ENCODE measurements around the gene CD99L2. TPM values are rescaled to one million over a fixed set of nuclear protein-coding genes. Genes with fewer than 3 reads are reported as not detected.

CD99L2 gene
- total RNA-seq, 6 experiments from 2014 or later = 25.5 to 53.6 (median 33.0) TPM

DNA sequence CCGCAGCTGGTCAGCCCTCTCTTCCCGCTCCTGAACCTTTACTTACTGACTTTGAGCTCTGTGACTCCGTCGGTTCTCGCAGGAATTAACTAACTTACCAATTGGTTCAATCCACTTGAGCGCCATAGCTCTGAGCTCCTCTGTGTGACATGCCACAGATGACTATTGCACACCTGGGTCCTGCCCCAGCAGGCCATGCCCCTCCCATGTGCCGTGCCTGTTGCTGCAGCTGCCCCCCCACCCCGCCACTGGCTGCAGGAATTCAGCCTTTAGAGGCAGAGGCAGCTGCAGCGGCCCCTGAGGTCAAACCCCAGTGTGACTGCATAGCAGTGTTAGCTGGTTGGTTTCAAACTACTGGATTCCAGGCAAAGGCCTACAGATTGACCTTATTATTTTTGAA lies 134.7 kb downstream of the CD99L2 start:
- H3K27ac ChIP-seq = no peak overlapping the region
- no peaks in the 10 kb centered on the region for H3K27me3 ChIP-seq
- no peaks in the 10 kb centered on the region for H3K4me1 ChIP-seq
- no peaks in the 10 kb centered on the region for H3K9me3 ChIP-seq
- H3K36me3 ChIP-seq = no peaks in the 10 kb centered on the region
- TF ChIP-seq, protein P1, sequence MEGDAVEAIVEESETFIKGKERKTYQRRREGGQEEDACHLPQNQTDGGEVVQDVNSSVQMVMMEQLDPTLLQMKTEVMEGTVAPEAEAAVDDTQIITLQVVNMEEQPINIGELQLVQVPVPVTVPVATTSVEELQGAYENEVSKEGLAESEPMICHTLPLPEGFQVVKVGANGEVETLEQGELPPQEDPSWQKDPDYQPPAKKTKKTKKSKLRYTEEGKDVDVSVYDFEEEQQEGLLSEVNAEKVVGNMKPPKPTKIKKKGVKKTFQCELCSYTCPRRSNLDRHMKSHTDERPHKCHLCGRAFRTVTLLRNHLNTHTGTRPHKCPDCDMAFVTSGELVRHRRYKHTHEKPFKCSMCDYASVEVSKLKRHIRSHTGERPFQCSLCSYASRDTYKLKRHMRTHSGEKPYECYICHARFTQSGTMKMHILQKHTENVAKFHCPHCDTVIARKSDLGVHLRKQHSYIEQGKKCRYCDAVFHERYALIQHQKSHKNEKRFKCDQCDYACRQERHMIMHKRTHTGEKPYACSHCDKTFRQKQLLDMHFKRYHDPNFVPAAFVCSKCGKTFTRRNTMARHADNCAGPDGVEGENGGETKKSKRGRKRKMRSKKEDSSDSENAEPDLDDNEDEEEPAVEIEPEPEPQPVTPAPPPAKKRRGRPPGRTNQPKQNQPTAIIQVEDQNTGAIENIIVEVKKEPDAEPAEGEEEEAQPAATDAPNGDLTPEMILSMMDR (IDR thresholded peaks at IDR 0.05) = no peak
- no peak for TF ChIP-seq POLR2A (IDR thresholded peaks at IDR 0.05)
- no peak overlapping the region for H3K4me3 ChIP-seq
- ATAC-seq (no peak), DNase-seq (no peak)
- 71% methylated on average over 9 of the region's 9 CpGs for WGBS (ENCODE audit: insufficient coverage, low coverage, low lambda C conversion rate, missing lambda C conversion rate)
- intact Hi-C loops (cut with DNase I) = no loop called here

DNA sequence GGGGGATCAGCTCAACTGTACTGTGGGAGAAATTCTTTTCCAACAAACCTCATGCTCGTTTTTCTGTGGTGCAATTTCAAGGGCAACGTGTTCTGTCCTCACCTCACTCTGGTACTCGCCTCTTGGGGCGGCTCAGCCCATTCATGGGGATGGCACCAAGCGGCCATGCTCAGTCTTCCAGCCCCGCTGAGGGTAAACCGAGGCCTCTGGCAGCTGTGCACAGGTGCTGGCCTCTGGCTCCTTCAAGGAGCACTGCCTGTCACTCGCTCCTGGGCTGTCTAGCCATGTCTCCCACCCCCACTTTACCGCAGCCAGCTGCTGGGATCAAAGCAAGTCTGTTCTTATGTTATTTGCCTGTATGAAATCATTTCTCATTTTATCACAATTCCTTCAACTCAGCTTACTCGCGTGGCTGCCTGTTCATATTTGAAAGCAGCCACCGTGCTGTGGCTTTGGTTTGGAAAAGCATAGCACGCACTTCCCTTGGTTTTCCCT lies 135.1 kb downstream of the CD99L2 start:
- Histone ChIP-seq H3K27me3 (no peaks in the 10 kb centered on the region), H3K4me3 (no peak overlapping the region), H3K27ac (no peak overlapping the region), H3K36me3 (no peaks in the 10 kb centered on the region), H3K9me3 (no peaks in the 10 kb centered on the region), H3K4me1 (no peaks in the 10 kb centered on the region)
- no peak for ATAC-seq
- intact Hi-C loops (cut with DNase I) = no loop called here
- TF ChIP-seq, protein P1 (IDR thresholded peaks at IDR 0.05) = no peak
- TF ChIP-seq POLR2A (IDR thresholded peaks at IDR 0.05) = no peak
- DNase-seq = no peak
- WGBS (ENCODE audit: insufficient coverage, low coverage, low lambda C conversion rate, missing lambda C conversion rate) = 78% methylated on average over 11 of the region's 13 CpGs

DNA sequence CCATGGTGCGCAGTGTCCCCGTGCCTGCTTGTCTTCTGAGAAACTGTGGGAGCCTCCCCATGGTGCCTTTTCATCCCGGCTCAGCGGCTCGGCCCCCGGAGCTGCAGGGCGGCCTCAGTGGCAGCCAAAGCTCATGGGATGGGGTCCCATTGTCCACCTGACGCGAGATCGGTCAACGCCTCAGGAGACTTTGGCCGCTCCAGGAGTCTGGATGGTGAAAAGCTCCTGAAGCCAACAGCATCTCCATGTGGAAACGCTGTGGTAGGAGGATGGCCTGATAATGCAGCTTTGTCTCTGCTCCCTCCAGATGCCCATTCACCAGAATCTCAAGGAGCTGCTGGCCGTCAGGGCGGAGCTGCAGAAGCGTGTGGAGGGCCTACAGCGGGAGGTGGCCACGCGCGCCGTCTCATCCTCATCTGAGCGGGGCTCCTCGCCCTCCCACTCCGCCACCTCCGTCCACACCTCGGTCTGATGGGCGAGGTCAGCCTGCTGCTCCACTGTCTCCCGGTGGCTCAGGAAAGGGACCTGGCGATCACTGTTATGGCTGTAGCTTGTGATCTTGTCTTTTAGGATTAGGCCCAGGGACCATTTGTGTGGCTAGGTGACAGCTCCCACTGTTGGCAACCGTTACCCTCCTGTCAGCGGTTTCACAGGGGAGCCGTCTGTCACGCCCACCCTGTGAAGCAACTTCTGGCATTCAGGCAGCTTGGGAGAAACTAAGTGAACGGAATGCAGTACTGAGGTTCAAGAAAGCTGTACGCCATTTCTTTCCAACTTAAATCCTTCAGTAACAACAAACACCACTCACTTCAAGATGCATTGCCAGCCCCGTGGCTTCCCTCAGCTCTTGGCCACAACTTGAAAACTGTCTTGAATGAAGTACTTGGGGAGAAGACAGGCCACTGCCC lies 136.0 kb downstream of the CD99L2 start:
- no peak for ATAC-seq

DNA sequence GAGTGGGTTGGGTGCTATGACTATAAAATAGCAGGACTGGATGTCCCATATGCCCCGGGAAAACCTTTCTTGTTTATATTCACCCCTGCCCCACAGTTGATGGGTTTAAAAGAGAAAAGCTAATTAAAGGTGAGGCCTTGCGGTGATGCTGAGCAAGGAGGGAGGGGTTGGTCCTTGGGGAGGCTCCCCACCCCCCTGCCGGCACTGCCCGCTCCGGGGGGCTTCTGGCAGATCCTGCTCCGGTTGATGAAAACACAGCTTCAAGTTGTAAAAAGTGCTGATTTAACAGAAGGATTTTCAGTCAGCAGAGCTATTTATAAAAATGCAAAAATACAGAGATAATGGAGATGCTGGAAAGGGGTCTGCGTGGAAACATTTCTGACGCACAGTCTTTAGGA lies 136.7 kb downstream of the CD99L2 start:
- ATAC-seq (no peak), DNase-seq (no peak)
- TF ChIP-seq, protein P1 (IDR thresholded peaks at IDR 0.05) = no peak
- TF ChIP-seq POLR2A (IDR thresholded peaks at IDR 0.05) = no peak
- no peaks in the 10 kb centered on the region for H3K36me3 ChIP-seq
- intact Hi-C loops (cut with DNase I) = no loop called here
- H3K27ac ChIP-seq = no peak overlapping the region
- 85% methylated on average over 8 of the region's 8 CpGs for WGBS (ENCODE audit: insufficient coverage, low coverage, low lambda C conversion rate, missing lambda C conversion rate)
- H3K27me3 ChIP-seq = no peaks in the 10 kb centered on the region
- H3K9me3 ChIP-seq = no peaks in the 10 kb centered on the region
- H3K4me1 ChIP-seq = no peaks in the 10 kb centered on the region
- no peak overlapping the region for H3K4me3 ChIP-seq

More for the DNA sequence above, 136.0 kb downstream of the CD99L2 start:
- Histone ChIP-seq H3K4me3 (no peak overlapping the region), H3K36me3 (no peaks in the 10 kb centered on the region), H3K4me1 (no peaks in the 10 kb centered on the region), H3K9me3 (no peaks in the 10 kb centered on the region), H3K27ac (no peak overlapping the region), H3K27me3 (no peaks in the 10 kb centered on the region)
- 51% methylated on average over 6 of the region's 36 CpGs for WGBS (ENCODE audit: insufficient coverage, low coverage, low lambda C conversion rate, missing lambda C conversion rate)
- DNase-seq = no peak
- intact Hi-C loops (cut with DNase I) = no loop called here
- TF ChIP-seq, protein P1 (IDR thresholded peaks at IDR 0.05) = no peak
- TF ChIP-seq POLR2A (IDR thresholded peaks at IDR 0.05) = no peak
